K562 (cell line): Measurements from ENCODE around the gene SET. TPM values are rescaled to one million over a fixed set of nuclear protein-coding genes. Genes with fewer than 3 reads are reported as not detected.

ENCODE experiments used
- BCL6 ChIP-seq: fragments of 250-450 bp; sonication (Bioruptor Pico); IDR thresholded peaks from 2 replicates; pipeline ENCODE4 v1.4.0; 2020
- CGGBP1 ChIP-seq: fragments of 250-450 bp; sonication (Bioruptor Pico); IDR thresholded peaks from 2 replicates; pipeline ENCODE4 v1.9.0; 2021; ENCODE audit warnings: mild to moderate bottlenecking
- CUX1 ChIP-seq: fragments of 200-800 bp; sonication (Bioruptor generic); IDR thresholded peaks from 2 replicates; pipeline ENCODE4 v1.6.1; 2016; ENCODE audit warnings: missing genetic modification characterization, missing compliant biosample characterization
- HBP1 ChIP-seq: fragments of 450-650 bp; formaldehyde crosslinking; IDR thresholded peaks from 2 replicates; pipeline ENCODE4 v1.4.0; 2022; ENCODE audit warnings: missing genetic modification characterization
- HNRNPLL ChIP-seq: fragments of 200-400 bp; formaldehyde crosslinking; IDR thresholded peaks from 2 replicates; pipeline ENCODE4 v1.6.1; 2017; ENCODE audit warnings: low read length, low read depth, mild to moderate bottlenecking; ENCODE audit not compliant: poor library complexity, severe bottlenecking
- KDM4B ChIP-seq, 2 experiments: fragments of 450-650 bp in 1 of 2; sonication (generic) in 1 of 2; IDR thresholded peaks; 2 replicates each; pipeline ENCODE4 v1.6.1; 2016 to 2017; ENCODE audit warnings: borderline replicate concordance in 2 of 2, antibody characterized with exemption in 1 of 2, low read depth in 1 of 2, mild to moderate bottlenecking in 1 of 2
- LCOR ChIP-seq: sonication (generic); formaldehyde crosslinking; IDR thresholded peaks from 2 replicates; pipeline ENCODE4 v1.8.0; 2022; ENCODE audit warnings: mild to moderate bottlenecking, missing genetic modification reagents
- NR3C1 ChIP-seq: sonication (generic); formaldehyde crosslinking; IDR thresholded peaks from 2 replicates; pipeline ENCODE4 v1.8.1; 2022; ENCODE audit warnings: missing genetic modification reagents
- OTX1 ChIP-seq: fragments of 450-650 bp; formaldehyde crosslinking; IDR thresholded peaks from 2 replicates; pipeline ENCODE4 v1.4.0; 2022; ENCODE audit warnings: mild to moderate bottlenecking
- PHF20 ChIP-seq: fragments of 450-650 bp; IDR thresholded peaks from 2 replicates; pipeline ENCODE4 v1.6.1; 2018; ENCODE audit not compliant: partially characterized antibody
- RFX7 ChIP-seq: fragments of 250-450 bp; sonication (Bioruptor Pico); IDR thresholded peaks from 2 replicates; pipeline ENCODE4 v1.5.1; 2021; ENCODE audit warnings: mild to moderate bottlenecking
- SMAD1 ChIP-seq: fragments of 150-350 bp; IDR thresholded peaks from 2 replicates; pipeline ENCODE4 v1.6.1; 2014; ENCODE audit warnings: low read length, low read depth; ENCODE audit not compliant: partially characterized antibody
- SNAPC5 ChIP-seq: fragments of 250-450 bp; sonication (Bioruptor Pico); IDR thresholded peaks from 2 replicates; pipeline ENCODE4 v1.8.0; 2021; ENCODE audit warnings: moderate library complexity, mild to moderate bottlenecking, inconsistent platforms
- TAF1 ChIP-seq: IDR thresholded peaks from 2 replicates; pipeline ENCODE4 v1.6.1; 2011; ENCODE audit warnings: mild to moderate bottlenecking, low read length, moderate library complexity; ENCODE audit not compliant: insufficient read depth, control insufficient read depth, severe bottlenecking; ENCODE audit errors: extremely low read depth
- TEAD2 ChIP-seq: fragments of 450-650 bp; IDR thresholded peaks from 2 replicates; pipeline ENCODE4 v1.6.1; 2016; ENCODE audit warnings: missing genetic modification characterization, control low read depth, missing compliant biosample characterization
- ZNF121 ChIP-seq: sonication (generic); formaldehyde crosslinking; conservative IDR thresholded peaks from 2 replicates; pipeline ENCODE4 v1.8.0; 2022; ENCODE audit warnings: missing genetic modification reagents
- ZNF134 ChIP-seq: fragments of 250-450 bp; sonication (Bioruptor Pico); conservative IDR thresholded peaks from 2 replicates; pipeline ENCODE4 v1.4.0; 2020
- ZNF398 ChIP-seq: fragments of 250-450 bp; sonication (Bioruptor Pico); IDR thresholded peaks from 2 replicates; pipeline ENCODE4 v1.8.0; 2021; ENCODE audit warnings: moderate library complexity, mild to moderate bottlenecking, inconsistent platforms
- ZNF766 ChIP-seq: fragments of 200-800 bp; sonication (Bioruptor generic); conservative IDR thresholded peaks from 2 replicates; pipeline ENCODE4 v1.6.1; 2016; ENCODE audit warnings: missing genetic modification characterization, missing compliant biosample characterization
- polyA plus RNA-seq, 8 experiments: library from polyadenylated mRNA; depleted of rRNA in 4 of 8; stranded (reverse) in 5 of 8; unstranded in 3 of 8; fragments of >200 nt; fragmentation: Nextera tagmentation in 2 of 8; fragmentation: Illumina TruSeq in 1 of 8; extraction: Ambion mirVana in 2 of 8; extraction: Trizol in 1 of 8; gene quantifications; 2 replicates each; pipeline versions ENCODE4 v1.2.1 to v1.2.3, GENCODE V29; 2011 to 2014; ENCODE audit warnings: inconsistent platforms in 1 of 8, missing spikeins in 1 of 8
- total RNA-seq, 7 experiments: library from RNA; depleted of rRNA in 6 of 7; stranded (reverse); fragments of >200 nt in 6 of 7; fragmentation: Illumina TruSeq in 2 of 7; extraction: Trizol in 2 of 7; gene quantifications; 2 replicates each; pipeline versions ENCODE4 v1.2.1 to v1.2.3, GENCODE V29; 2011 to 2021; ENCODE audit warnings: low replicate concordance in 1 of 7

The SET gene
- total and polyA plus RNA-seq, 9 of the 15 experiments (the other 6 are each of a cell fraction or from before 2014, with no cell fraction given): 404 to 1,447 (median 907) TPM

GRCh38 chr9:128689293-128689774 is 312 bp downstream of the SET start (continued):
- TF ChIP-seq CUX1 (CRISPR knock-in tag): no peak
- no peak for TF ChIP-seq RFX7
- TF ChIP-seq TEAD2 (tag): no peak
- TF ChIP-seq ZNF766: no peak
- no peak for TF ChIP-seq NR3C1 (CRISPR knock-in tag)
- no peak for TF ChIP-seq ZNF121 (CRISPR knock-in tag)
- TF ChIP-seq SNAPC5 (CRISPR knock-in tag): no peak
- TF ChIP-seq ZNF134 (CRISPR knock-in tag): no peak
- no peak for TF ChIP-seq LCOR (CRISPR knock-in tag)
- TF ChIP-seq TAF1: peak; percentile 52
- TF ChIP-seq SMAD1: no peak
- TF ChIP-seq OTX1: no peak
- no peak for TF ChIP-seq HBP1 (CRISPR knock-in tag)
- TF ChIP-seq PHF20: no peak
- TF ChIP-seq CGGBP1 (CRISPR knock-in tag): no peak
- TF ChIP-seq BCL6: no peak
- TF ChIP-seq ZNF398 (CRISPR knock-in tag): no peak
- 0 out of 4 replicates have a peak, but pooled peaks of 1 of the 2 experiments have one; percentile 60 for TF ChIP-seq KDM4B (IDR thresholded peaks at IDR 0.05; ENCODE audit: borderline replicate concordance in 2 of 2, low read depth in 1 of 2)
- TF ChIP-seq HNRNPLL: peak; percentile 14
